Esophagus muscularis mucosa (tissue), 4 donors: Measurements from ENCODE around the gene PRDM7. TPM values are rescaled to one million over a fixed set of nuclear protein-coding genes. Genes with fewer than 3 reads are reported as not detected.

Source experiments
- DNase-seq: peaks from one replicate; pipeline ENCODE4 v3.0.0-alpha.2; 2017; ENCODE audit errors: extremely low spot score
- H3K27ac ChIP-seq, 4 donors: fragments of 200-600 bp; sonication (generic); replicated peaks in 1 of 4; 1 replicate in 3 of 4; 2 replicates in 1 of 4; pipeline ENCODE4 v1.5.1; 2016 to 2019; ENCODE audit warnings: mild to moderate bottlenecking in 1 of 4
- H3K27me3 ChIP-seq, 4 donors: fragments of 200-600 bp; sonication (generic); one replicate each; pipeline versions ENCODE4 v1.5.1 to v1.6.0; 2016 to 2019
- H3K36me3 ChIP-seq, 4 donors: fragments of 200-600 bp; sonication (generic); one replicate each; pipeline ENCODE4 v1.5.1; 2016 to 2019
- H3K4me1 ChIP-seq, 4 donors: fragments of 200-600 bp; sonication (generic); one replicate each; pipeline ENCODE4 v1.5.1; 2016 to 2019
- H3K4me3 ChIP-seq, 4 donors: fragments of 200-600 bp; sonication (generic); 1 replicate in 2 of 4; 2 replicates in 2 of 4; pipeline ENCODE4 v1.5.1; 2016 to 2019; ENCODE audit warnings: mild to moderate bottlenecking in 4 of 4, moderate library complexity in 1 of 4
- H3K9me3 ChIP-seq, 4 donors: fragments of 200-600 bp; sonication (generic); 1 replicate in 3 of 4; 2 replicates in 1 of 4; pipeline ENCODE4 v1.5.1; 2016 to 2019
- EP300 ChIP-seq: sonication (generic); formaldehyde crosslinking; IDR thresholded peaks from one replicate; pipeline ENCODE4 v1.6.1; 2017; ENCODE audit warnings: antibody characterized with exemption
- POLR2A ChIP-seq: fragments of 450-650 bp; IDR thresholded peaks from one replicate; pipeline ENCODE4 v1.6.1; 2017; ENCODE audit warnings: antibody characterized with exemption, moderate library complexity, mild to moderate bottlenecking, low read depth
- POLR2AphosphoS5 ChIP-seq, 2 donors: sonication (generic); formaldehyde crosslinking; IDR thresholded peaks; one replicate each; pipeline ENCODE4 v1.6.1; 2017; ENCODE audit warnings: antibody characterized with exemption in 2 of 2
- WGBS: methylation state at CpG from one replicate; pipeline ENCODE4 v1.1.5; 2018; 5-methylcytosine and 5-hydroxymethylcytosine counted together
- intact Hi-C: fragments of 100-400 bp; cut with DNase I; formaldehyde crosslinking; loops from one replicate; pipeline ENCODE4 v1.15.1; 2023
- total RNA-seq, 4 donors: library from RNA; depleted of rRNA; stranded (reverse); fragments of >200 nt; gene quantifications; one replicate each; pipeline versions ENCODE4 v1.1.0 to v1.2.1, GENCODE V29; 2016
- TF ChIP-seq, protein P1 (sequence below), 3 experiments: fragments of 200-600 bp in 2 of 3; fragments of 450-650 bp in 1 of 3; sonication (generic) in 2 of 3; IDR thresholded peaks; one replicate each; pipeline ENCODE4 v1.5.1; 2017 to 2019; ENCODE audit warnings: antibody characterized with exemption in 3 of 3, mild to moderate bottlenecking in 2 of 3, moderate library complexity in 1 of 3

The PRDM7 gene
- total RNA-seq, 4 donors from 2014 or later = not detected

DNA sequence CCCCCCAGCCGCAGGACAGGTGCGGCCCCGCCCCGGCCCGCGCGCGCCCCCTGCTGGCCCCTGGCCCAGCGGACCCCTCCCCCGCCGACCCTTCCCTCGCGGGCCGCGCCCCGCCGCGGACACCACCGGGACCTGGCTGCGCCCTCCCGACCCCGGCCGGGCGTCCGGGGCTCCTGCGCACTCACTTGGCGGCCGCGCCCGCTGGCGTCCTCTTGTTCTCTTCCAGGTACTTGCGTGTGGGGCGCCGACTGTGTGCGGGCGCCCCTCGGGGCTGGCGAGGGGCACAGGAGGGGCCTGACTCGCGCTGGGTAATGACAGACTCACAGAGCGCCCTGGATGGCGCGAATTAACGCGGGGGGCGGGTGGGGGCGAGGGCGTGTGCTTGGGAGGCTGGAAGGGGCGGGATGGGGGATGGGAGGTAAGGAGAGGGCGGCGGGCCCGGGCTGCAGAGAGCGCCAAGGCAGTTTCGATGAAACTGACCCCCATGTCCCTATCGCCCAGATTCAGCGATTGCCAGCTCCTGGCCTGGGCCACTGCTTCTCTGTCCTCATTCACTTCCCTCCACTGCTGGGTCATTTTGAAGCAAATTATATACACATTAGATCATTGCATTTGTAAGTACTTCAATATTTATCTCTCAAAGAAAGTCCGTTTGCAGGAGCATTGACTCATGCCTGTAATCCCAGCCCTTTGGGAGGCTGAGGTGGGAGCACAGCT, 57.4 kb downstream of the PRDM7 start:
- H3K27ac ChIP-seq = peak overlapping the region in 3 of 4 donors; percentile 19 to 48 (median 45)
- H3K9me3 ChIP-seq = no peaks in the 10 kb centered on the region
- 13% methylated on average over 6 of the region's 57 CpGs for WGBS
- H3K27me3 ChIP-seq = no peaks in the 10 kb centered on the region
- DNase-seq = no peak
- peaks cover 14 to 51% (median 42%) of the 10 kb centered on the region in 4 donors for H3K4me1 ChIP-seq
- TF ChIP-seq, protein P1, sequence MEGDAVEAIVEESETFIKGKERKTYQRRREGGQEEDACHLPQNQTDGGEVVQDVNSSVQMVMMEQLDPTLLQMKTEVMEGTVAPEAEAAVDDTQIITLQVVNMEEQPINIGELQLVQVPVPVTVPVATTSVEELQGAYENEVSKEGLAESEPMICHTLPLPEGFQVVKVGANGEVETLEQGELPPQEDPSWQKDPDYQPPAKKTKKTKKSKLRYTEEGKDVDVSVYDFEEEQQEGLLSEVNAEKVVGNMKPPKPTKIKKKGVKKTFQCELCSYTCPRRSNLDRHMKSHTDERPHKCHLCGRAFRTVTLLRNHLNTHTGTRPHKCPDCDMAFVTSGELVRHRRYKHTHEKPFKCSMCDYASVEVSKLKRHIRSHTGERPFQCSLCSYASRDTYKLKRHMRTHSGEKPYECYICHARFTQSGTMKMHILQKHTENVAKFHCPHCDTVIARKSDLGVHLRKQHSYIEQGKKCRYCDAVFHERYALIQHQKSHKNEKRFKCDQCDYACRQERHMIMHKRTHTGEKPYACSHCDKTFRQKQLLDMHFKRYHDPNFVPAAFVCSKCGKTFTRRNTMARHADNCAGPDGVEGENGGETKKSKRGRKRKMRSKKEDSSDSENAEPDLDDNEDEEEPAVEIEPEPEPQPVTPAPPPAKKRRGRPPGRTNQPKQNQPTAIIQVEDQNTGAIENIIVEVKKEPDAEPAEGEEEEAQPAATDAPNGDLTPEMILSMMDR (IDR thresholded peaks at IDR 0.05) = peak; percentile 29 to 36 (median 34)
- TF ChIP-seq POLR2A = no peak
- no peak for TF ChIP-seq EP300
- no peak for TF ChIP-seq POLR2AphosphoS5 (IDR thresholded peaks at IDR 0.05)
- intact Hi-C loops = no loop called here
- H3K4me3 ChIP-seq = peak overlapping the region; percentile 67 to 84 (median 74)
- no peaks in the 10 kb centered on the region for H3K36me3 ChIP-seq

DNA sequence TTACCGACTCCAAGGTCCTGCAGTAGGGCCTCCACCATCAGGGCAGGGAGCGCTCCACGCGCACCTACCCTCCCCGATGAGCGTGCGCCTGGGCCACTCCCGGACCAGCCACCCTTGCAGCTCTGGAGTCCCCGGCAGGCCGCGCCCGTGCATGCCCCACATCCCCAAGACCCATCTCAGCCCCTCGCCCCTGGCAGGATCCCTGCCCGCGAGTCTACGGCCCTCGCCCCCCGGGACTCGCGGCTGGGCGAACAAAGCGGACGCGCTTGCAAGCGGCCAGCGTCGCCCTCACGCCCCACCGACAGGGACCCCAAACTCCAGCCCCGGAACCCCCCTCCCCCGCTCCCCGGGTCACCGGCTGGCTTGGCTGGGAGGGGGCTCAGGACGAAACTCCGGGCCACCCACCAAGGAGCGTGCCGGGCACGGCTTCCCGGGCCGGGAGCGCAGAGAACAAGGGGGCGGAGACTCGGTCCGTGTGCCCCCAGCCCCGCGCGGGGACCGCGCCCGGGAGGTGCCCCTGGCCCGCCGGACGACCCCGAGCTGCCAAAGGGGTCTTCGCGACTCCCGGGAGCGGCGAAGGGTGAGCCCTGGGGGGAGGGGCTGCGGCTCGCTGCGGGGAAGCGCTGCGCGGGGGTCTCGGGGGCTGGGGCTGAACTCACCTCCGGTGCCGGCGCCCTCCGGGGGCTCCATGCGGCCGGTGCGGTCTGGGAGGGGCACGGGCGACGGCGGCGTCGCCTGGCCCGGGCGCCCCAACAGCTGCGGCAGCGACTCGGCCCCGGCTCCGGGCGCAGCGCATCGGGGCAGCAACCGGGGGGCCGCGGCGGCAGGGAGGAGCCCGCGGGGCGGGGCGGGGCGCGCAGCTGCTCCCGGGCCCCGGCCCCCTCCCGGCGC, 58.2 kb downstream of the PRDM7 start, which contains the start of gene DBNDD1:
Gene DBNDD1 (minus strand): TSS at position 805 of the 891 bp plus-strand sequence. CDS start 115 bp downstream, at position 690.
- TF ChIP-seq EP300 (no peak), POLR2A (no peak), POLR2AphosphoS5 (IDR thresholded peaks at IDR 0.05) (no peak)
- TF ChIP-seq, protein P1 (IDR thresholded peaks at IDR 0.05) = no peak
- no peaks in the 10 kb centered on the region for H3K27me3 ChIP-seq
- H3K36me3 ChIP-seq = no peaks in the 10 kb centered on the region
- WGBS = 1% methylated on average over 14 of the region's 103 CpGs
- no peaks in the 10 kb centered on the region for H3K9me3 ChIP-seq
- H3K4me3 ChIP-seq = peak within 1 kb of the TSS; percentile 67 to 84 (median 74)
- intact Hi-C loops = no loop called here
- H3K4me1 ChIP-seq = peaks cover 14 to 48% (median 42%) of the 10 kb centered on the region in 4 donors
- H3K27ac ChIP-seq = peak within 1 kb of the TSS in 3 of 4 donors; percentile 19 to 48 (median 45)
- no peak for DNase-seq

DNA sequence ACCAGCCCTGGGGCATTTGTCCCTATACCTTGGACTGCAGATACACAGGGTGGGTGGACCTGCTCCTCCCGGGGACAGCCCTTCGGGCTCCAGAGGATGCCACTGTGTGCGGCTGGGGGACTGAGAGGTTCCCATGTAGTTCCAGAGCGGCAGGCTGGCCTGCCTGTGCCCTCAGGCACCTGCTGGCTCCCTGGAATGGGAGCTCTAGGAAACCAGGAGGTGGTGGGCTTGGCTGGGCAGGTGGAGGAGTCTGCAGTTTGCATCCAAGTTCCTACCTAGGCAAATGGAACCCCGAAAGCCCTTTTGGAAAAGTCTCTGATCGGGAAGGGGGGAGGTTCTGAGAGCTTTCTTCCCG, 58.9 kb downstream of the PRDM7 start:
- peak overlapping the region; percentile 67 to 84 (median 74) for H3K4me3 ChIP-seq
- WGBS = 82% methylated on average over 4 of the region's 7 CpGs

DNA sequence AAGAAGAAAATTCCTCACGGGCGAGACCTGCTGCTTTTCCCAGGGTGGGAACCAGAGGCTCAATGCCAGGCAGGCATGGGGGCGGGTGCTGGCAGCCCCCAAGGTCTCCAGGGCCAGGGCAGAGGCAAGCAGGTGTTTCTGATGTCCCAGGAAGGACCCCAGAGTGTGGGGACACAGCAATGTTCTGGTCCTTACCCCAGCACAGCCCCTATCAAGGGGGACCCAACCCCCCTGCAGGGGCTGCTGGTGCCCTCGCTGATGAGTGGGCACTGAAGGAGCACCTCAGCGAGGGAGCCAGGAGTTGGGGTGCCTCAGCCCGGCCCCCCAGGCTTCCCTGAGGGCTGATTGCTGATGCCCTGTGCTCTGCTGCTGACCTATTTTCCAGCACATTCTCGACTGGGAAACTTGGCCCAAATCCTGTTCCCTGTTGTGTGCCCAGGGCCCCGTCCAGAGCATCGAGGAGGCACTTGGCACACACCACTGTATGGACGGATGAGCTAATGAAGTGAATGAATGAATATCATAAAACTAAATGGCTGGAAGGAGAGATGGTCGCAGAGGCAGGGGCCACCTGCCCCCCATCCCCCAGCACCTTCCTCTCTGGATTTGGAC, 60.7 kb downstream of the PRDM7 start:
- Histone ChIP-seq H3K27me3 (no peaks in the 10 kb centered on the region), H3K36me3 (no peaks in the 10 kb centered on the region), H3K4me1 (peaks cover 7 to 26% (median 23%) of the 10 kb centered on the region in 4 donors), H3K4me3 (no peak overlapping the region), H3K27ac (no peak overlapping the region), H3K9me3 (no peaks in the 10 kb centered on the region)
- WGBS = 67% methylated on average over 9 of the region's 11 CpGs
- TF ChIP-seq POLR2AphosphoS5 (IDR thresholded peaks at IDR 0.05) (no peak), EP300 (no peak), POLR2A (no peak)
- TF ChIP-seq, protein P1 (IDR thresholded peaks at IDR 0.05) = no peak
- DNase-seq = no peak
- intact Hi-C loops = no loop called here

More for the DNA sequence above, 58.9 kb downstream of the PRDM7 start:
- no peaks in the 10 kb centered on the region for H3K36me3 ChIP-seq
- TF ChIP-seq EP300 (no peak), POLR2A (no peak), POLR2AphosphoS5 (IDR thresholded peaks at IDR 0.05) (no peak)
- TF ChIP-seq, protein P1 (IDR thresholded peaks at IDR 0.05) = no peak
- peaks cover 13 to 42% (median 37%) of the 10 kb centered on the region in 4 donors for H3K4me1 ChIP-seq
- no peak for DNase-seq
- no peaks in the 10 kb centered on the region for H3K9me3 ChIP-seq
- intact Hi-C loops = no loop called here
- no peak overlapping the region for H3K27ac ChIP-seq
- H3K27me3 ChIP-seq = no peaks in the 10 kb centered on the region
